Spleen (tissue), 7 donors: ENCODE data around the gene NCOA4.

Experiments used
- CTCF ChIP-seq, 11 experiments: fragments of 200-600 bp in 7 of 11; fragments of 450-650 bp in 4 of 11; sonication (generic) in 4 of 11; IDR thresholded peaks in 8 of 11; conservative IDR thresholded peaks in 3 of 11; 1 replicate in 7 of 11; 2 replicates in 4 of 11; pipeline versions ENCODE4 v1.4.0 to v1.8.0; 2016 to 2021; ENCODE audit warnings: antibody characterized with exemption in 11 of 11, inconsistent platforms in 4 of 11, mild to moderate bottlenecking in 1 of 11
- POLR2AphosphoS5 ChIP-seq, 3 donors: sonication (generic); formaldehyde crosslinking; IDR thresholded peaks; one replicate each; pipeline ENCODE4 v1.5.1; 2017; ENCODE audit warnings: antibody characterized with exemption in 3 of 3
- donor health status: DM: no; HTN: no; CAD: no; lungs with moderate emphysema.
- donor health status: DM: no; HTN: no; CAD: no.
- donor health status: DM: no; HTN: no; CAD: no.

GRCh38 chr10:46075869-46076268 is 45.4 kb upstream of the NCOA4 start:
- no peak for TF ChIP-seq POLR2AphosphoS5 (IDR thresholded peaks at IDR 0.05)
- TF ChIP-seq CTCF (IDR thresholded peaks at IDR 0.05 in 8 of 11, conservative IDR thresholded peaks at IDR 0.05 in 3 of 11), result no peak
